Omental fat pad (tissue), 4 donors: Measurements from ENCODE around the gene ASZ1. TPM values are rescaled to one million over a fixed set of nuclear protein-coding genes. Genes with fewer than 3 reads are reported as not detected.

Experiments used
- ATAC-seq: fragments of 150-250 bp; one replicate; pipeline ENCODE4 v1.9.1; 2016; ENCODE audit warnings: mild to moderate bottlenecking, moderate library complexity; ENCODE audit not compliant: low FRiP score
- DNase-seq: peaks from one replicate; pipeline ENCODE4 v3.0.0-alpha.2; 2019; ENCODE audit warnings: low spot score
- CTCF ChIP-seq, 3 donors: fragments of 450-650 bp; IDR thresholded peaks; one replicate each; pipeline ENCODE4 v1.5.1; 2016 to 2017; ENCODE audit warnings: antibody characterized with exemption in 3 of 3, mild to moderate bottlenecking in 3 of 3, moderate library complexity in 2 of 3
- total RNA-seq, 4 donors: library from RNA; depleted of rRNA; stranded (reverse); fragments of >200 nt; gene quantifications; one replicate each; pipeline ENCODE4 v1.1.0, GENCODE V29; 2016

ASZ1 gene
- total RNA-seq, 4 donors from 2014 or later = not detected

GRCh38 chr7:117403737-117404136 is 23.6 kb downstream of the ASZ1 start:
- DNase-seq (no peak), ATAC-seq (no peak)
- no peak for TF ChIP-seq CTCF (IDR thresholded peaks at IDR 0.05)

GRCh38 chr7:117402109-117402508 is 25.2 kb downstream of the ASZ1 start:
- TF ChIP-seq CTCF (IDR thresholded peaks at IDR 0.05) = no peak
- ATAC-seq (no peak), DNase-seq (no peak)

GRCh38 chr7:117401293-117402002 is 25.8 kb downstream of the ASZ1 start:
- no peak for TF ChIP-seq CTCF (IDR thresholded peaks at IDR 0.05)
- no peak for DNase-seq
- ATAC-seq = no peak

- DNase-seq = no peak
- no peak for ATAC-seq
- no peak for TF ChIP-seq CTCF (IDR thresholded peaks at IDR 0.05)
These were observed 27.4 kb downstream of the ASZ1 start for GRCh38 chr7:117399820-117400422.

GRCh38 chr7:117395743-117396142 is 31.6 kb downstream of the ASZ1 start:
- TF ChIP-seq CTCF (IDR thresholded peaks at IDR 0.05) = no peak
- no peak for ATAC-seq
- no peak for DNase-seq

GRCh38 chr7:117393781-117394180 is 33.5 kb downstream of the ASZ1 start:
- no peak for TF ChIP-seq CTCF (IDR thresholded peaks at IDR 0.05)
- DNase-seq = no peak
- no peak for ATAC-seq

GRCh38 chr7:117389871-117390270 is 37.4 kb downstream of the ASZ1 start:
- DNase-seq (no peak), ATAC-seq (no peak)
- TF ChIP-seq CTCF (IDR thresholded peaks at IDR 0.05) = no peak
